ENCODE data around the gene TPI1.
A peak's percentile ranks its signal among the peaks of the same experiment; 100 is the strongest.
"Not testable (repeated sequence)": the region's sequence is repeated elsewhere in the genome, so short reads cannot be mapped to it uniquely, and the experiment has no call there.

Gene TPI1

GRCh38 chr12:6847676-6848075 lies 19.7 kb upstream of the TPI1 start:
- no peak for DNase-seq (ENCODE audit: low read depth)

- no peak for DNase-seq (ENCODE audit: low read depth)
Observed at GRCh38 chr12:6849427-6849826, 17.9 kb upstream of the TPI1 start.

- no peak for DNase-seq (ENCODE audit: low read depth)
Observed at GRCh38 chr12:6849976-6850560, 17.3 kb upstream of the TPI1 start.

GRCh38 chr12:6850796-6851152 lies 16.6 kb upstream of the TPI1 start:
- DNase-seq (ENCODE audit: low read depth) = no peak

GRCh38 chr12:6851153-6851920 lies 16.0 kb upstream of the TPI1 start, which contains the start of gene CDCA3:
TSS of gene CDCA3 (minus strand) at chr12:6851286. CDS start at chr12:6850952, 334 bp downstream.
- peak; percentile 97 for DNase-seq (ENCODE audit: low read depth)

GRCh38 chr12:6851921-6852650 lies 15.2 kb upstream of the TPI1 start, which contains the start of gene USP5:
TSS of gene USP5 (plus strand) at chr12:6852150. CDS start at chr12:6852180, 30 bp downstream.
- peak; percentile 98 for DNase-seq (ENCODE audit: low read depth)

- DNase-seq (ENCODE audit: low read depth) = no peak
Observed at GRCh38 chr12:6852651-6853354, 14.5 kb upstream of the TPI1 start.

GRCh38 chr12:6853626-6854025 lies 13.7 kb upstream of the TPI1 start:
- DNase-seq (ENCODE audit: low read depth) = no peak

- DNase-seq (ENCODE audit: low read depth) = no peak
Observed at GRCh38 chr12:6854036-6854435, 13.3 kb upstream of the TPI1 start.

GRCh38 chr12:6855322-6855721 lies 12.0 kb upstream of the TPI1 start:
- no peak for DNase-seq (ENCODE audit: low read depth)

- no peak for DNase-seq (ENCODE audit: low read depth)
Observed at GRCh38 chr12:6858799-6859198, 8.5 kb upstream of the TPI1 start.

- DNase-seq (ENCODE audit: low read depth) = no peak
Observed at GRCh38 chr12:6860116-6860515, 7.2 kb upstream of the TPI1 start.

GRCh38 chr12:6860942-6861341 lies 6.4 kb upstream of the TPI1 start:
- no peak for DNase-seq (ENCODE audit: low read depth)

- no peak for DNase-seq (ENCODE audit: low read depth)
Observed at GRCh38 chr12:6861391-6861790, 5.9 kb upstream of the TPI1 start.

- DNase-seq (ENCODE audit: low read depth) = no peak
Observed at GRCh38 chr12:6863033-6863432, 4.3 kb upstream of the TPI1 start.

- no peak for DNase-seq (ENCODE audit: low read depth)
Observed at GRCh38 chr12:6863586-6864321, 3.6 kb upstream of the TPI1 start.

GRCh38 chr12:6865307-6865706 lies 2.0 kb upstream of the TPI1 start:
- DNase-seq (ENCODE audit: low read depth) = not testable (repeated sequence)

- DNase-seq (ENCODE audit: low read depth) = no peak
Observed at GRCh38 chr12:6866163-6866919, 990 bp upstream of the TPI1 start.

GRCh38 chr12:6866920-6867412 lies 365 bp upstream of the TPI1 start:
- DNase-seq (ENCODE audit: low read depth) = no peak

- DNase-seq (ENCODE audit: low read depth) = no peak
Observed at GRCh38 chr12:6868211-6869048, 1.1 kb downstream of the TPI1 start.
